Stimulated activated CD4-positive, alpha-beta T cell treated with anti-CD3 and anti-CD28 coated beads, Interleukin-2, amount 100 ng/mL, for 48 hours (primary cell): ENCODE data around the gene NIPAL1.

Experiments
- DNase-seq, 2 donors: peaks; one replicate each; pipeline ENCODE4 v3.0.0-alpha.2; 2020

NIPAL1 gene

DNA sequence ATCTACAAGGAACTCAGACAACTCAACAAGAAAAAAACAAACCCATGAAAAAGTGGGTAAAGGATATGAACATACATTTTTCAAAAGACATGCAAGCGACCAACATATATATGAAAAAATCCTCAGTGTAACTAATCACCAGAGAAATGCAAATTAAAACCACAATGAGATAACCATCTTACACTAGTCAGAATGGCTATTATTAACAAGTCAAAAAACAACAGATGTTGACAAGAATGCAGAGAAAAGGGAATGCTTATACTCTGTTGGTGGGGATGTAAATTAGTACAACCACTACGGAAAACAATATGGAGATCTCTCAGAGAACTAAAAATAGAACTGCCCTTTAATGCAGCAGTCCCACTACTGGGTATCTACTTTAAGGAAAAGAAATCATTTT, 12.1 kb downstream of the NIPAL1 start:
- no peak for DNase-seq

DNA sequence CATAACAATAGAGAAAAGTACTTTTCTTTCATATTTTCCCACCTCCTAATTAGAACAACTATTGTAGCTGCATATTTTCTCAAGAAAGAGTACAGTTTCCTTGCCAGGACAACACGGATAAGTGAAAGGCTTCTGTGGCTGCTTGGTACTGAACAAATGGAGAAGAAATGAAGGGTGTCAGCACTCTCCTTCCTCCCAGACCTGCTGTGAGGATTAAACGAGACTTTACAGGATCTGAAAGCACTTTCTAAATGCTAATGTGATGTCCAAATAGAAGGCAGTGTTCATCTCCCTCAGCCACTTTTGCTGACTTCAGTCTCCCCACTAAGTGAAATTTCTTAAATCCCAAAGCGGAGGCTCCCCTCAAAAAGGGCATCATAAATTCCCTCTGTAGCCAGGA, 13.9 kb downstream of the NIPAL1 start:
- no peak for DNase-seq

DNA sequence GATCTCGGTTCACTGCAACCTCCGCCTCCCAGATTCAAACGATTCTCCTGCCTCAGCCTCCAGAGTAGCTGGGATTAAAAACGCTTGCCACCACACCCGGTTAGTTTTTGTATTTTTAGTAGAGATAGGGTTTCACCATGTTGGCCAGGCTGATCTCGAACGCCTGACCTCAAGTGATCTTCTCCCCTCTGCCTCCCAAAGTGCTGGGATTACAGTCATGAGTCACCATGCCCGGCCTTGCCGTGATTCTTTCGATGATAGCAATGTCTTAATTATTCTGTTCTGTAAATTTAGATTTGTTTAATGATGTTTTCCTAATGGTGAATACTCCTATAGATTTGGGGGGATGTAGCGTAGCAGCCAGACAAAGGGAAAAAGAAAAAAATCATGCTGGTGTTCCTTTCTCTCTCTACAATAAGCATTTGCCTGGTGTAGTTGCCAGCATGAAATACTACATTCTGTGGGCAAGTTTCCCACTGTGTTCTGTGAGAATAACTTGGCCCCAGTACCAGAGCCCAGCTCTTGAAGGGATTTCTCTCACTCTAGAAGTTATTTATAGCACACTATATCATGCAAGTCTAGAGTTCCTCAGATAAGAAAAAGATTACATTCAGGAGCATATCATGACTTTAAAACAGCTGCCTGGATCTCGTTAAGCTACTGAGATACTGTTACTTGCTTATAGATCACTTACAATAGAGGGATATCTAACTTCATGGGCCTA, 15.4 kb downstream of the NIPAL1 start:
- DNase-seq: no peak

DNA sequence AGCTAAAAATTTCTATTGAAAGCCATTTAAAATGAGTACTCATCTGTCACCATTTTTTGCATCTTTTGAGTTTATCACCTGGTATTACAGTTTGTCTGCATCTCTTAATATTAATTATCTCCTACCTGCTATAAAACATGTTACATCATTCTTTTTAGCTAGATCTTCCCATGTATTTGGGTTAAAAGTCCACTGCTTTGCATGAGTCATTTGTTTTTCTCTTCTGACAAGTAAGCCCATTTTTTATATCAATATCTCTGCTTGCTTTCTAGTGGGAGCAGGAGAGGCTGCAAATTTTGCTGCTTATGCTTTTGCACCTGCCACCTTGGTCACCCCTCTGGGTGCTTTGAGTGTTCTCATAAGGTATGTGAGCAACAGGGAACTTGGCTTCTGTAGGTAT, 16.1 kb downstream of the NIPAL1 start:
- DNase-seq: no peak

DNA sequence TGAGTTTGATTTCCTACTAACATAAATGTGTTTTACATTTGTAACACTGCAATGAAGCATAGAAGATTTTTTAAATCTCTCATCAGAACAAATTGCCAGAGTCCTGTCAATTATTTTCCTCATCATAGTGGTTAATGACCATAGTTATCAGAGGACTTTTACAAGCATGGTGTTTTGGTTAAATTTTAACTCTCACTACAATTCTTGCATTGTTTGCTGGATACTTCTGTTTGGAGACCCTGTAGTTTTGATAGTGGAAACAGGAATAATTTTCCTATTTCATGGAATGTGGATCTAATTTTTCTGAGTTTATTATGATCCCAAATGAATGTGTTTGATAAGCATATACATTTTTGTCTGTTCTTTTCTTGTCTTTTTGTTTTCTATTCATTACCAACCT, 16.8 kb downstream of the NIPAL1 start:
- DNase-seq: no peak

DNA sequence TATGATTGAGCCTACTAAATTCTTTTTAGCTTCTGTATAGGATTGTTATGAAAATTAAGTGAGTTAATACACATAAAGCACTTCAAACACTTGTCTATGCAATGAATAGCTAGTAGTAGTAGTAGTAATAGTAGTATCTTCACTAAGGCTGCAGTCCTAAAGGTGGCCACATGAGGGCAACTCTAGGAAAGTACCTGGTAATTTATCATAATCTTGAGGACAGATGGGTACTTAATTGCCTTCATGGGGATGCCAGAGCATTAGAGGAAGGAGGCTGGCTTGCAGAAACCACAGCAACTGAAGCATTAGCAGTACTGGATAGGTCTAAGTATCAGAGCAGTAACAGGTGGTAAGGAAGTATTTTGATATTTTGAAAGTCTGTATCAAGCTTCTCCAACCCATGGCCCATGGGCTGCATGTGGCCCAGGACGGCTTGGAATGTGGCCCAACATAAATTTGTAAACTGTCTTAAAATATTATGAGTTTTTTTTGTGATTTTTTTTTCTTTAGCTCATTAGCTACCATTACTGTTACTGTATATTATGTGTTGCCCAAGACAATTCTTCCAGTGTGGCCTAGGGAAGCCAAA, 17.3 kb downstream of the NIPAL1 start:
- peak; percentile 50 to 55 for DNase-seq

DNA sequence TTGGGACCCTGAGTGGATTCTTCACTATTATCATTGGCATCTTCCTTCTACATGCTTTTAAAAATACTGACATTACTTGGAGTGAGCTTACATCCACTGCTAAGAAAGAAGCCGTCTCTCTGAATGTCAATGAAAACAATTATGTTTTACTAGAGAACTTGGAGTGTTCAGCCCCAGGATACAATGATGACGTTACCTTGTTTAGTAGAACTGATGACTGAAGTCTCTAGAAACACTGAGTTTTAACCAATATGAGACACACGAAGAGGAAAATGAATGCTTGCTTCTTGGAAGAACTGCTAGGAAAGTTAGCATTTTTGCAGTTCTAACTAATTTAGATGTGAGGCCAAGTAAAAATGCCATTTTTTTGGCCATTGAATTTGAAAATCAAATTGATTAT, 19.4 kb downstream of the NIPAL1 start:
- DNase-seq: no peak

DNA sequence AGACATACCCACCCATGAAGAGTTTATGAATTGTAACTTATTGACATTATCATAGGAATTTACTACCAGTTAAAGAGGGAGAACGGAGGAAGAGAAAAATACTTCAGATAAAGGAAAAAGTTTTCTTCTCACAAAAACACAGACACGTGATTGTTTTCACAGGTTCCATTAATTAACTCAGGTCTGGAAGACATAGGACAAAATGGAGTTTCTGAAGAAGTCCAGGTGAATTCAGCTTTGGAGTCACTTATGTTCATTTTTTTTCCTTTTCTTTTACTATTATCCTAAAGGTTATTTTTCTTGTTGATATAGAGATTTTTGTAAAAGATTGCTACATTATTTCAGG, 20.5 kb downstream of the NIPAL1 start:
- DNase-seq: no peak

DNA sequence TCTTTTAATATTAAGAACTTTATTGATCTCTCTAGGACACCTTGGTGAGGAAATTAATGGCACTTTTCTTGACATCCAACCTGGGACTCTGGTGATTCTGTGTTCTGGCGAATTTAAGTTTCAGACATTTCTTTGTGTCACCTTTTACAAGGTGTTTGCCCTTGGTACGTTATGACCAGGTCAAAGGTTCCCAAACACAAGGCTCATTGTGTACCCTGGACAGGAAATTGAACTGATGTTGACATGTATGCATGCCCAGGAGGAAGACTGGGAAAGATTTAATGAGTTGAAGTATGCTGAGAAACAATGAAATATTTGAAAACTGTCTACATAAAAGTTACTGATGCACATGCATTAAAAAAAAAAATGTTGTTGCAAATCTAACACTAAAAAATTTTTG, 22.1 kb downstream of the NIPAL1 start:
- no peak for DNase-seq

DNA sequence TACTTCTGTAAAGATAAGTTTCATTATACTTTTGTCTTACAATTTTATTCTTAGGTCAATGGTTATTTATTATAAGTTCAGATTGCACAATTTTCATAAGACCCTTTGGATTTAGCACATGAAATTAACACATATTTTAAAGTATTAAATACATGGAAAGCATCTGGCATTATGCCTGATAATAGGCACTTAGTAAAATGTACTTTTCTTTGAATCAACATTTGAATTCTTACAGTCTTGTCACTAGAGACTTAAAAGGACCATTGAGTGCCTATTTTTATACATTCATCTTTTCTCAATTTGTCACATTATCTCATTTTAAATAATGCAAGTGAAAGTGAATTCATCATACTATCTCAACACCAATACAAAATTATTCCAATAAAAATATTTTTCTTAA, 23.0 kb downstream of the NIPAL1 start:
- no peak for DNase-seq

DNA sequence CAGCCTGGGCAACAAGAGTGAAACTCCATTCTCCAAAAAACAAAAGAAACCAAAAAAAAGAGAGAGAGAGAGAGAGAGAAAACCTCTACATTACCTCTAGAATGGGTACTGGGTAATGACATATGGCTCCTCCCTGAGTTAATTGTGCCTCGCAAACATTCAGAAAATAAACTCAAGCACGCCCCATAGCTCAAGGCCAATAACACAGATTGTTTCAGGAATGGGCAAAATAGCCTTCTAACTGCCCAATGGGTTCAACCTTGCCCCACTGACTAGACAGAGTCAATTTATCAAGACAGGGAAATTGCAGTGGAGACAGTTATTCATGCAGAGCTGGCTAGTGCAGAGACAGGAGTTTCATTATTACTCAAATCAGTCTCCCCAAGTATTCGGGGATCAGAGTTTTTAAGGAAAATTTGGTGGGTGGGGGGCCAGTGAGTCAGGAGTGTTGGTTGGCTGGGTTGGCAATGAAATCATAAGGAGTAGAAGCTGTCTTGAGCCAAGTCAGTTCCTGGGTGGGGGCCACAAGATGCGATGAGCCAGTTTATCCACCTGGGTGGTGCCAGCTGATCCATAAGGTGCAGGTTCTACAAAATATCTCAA, 25.1 kb downstream of the NIPAL1 start:
- no peak for DNase-seq

DNA sequence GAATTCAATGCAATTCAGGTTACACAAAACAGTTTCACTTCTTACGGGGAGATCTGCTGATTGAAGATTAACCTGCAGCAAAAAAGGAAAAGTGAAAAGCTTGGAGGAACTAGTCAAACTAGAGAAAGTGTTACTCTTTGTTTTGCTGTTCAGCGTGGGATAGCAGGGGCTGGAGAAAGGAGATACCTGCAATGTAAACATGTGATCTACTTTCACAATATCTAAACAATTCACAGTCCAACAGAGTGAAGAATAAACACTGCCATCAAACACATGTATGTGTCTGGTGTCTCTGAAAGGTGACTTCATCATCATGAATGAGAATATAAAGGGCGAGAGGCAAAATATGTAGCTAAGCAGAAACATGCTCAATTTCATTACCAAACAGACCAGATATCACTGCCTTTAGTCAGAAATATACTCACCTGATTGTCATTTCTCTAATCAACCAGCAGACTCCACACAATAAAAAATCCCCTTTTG, 26.4 kb downstream of the NIPAL1 start:
- DNase-seq: no peak

DNA sequence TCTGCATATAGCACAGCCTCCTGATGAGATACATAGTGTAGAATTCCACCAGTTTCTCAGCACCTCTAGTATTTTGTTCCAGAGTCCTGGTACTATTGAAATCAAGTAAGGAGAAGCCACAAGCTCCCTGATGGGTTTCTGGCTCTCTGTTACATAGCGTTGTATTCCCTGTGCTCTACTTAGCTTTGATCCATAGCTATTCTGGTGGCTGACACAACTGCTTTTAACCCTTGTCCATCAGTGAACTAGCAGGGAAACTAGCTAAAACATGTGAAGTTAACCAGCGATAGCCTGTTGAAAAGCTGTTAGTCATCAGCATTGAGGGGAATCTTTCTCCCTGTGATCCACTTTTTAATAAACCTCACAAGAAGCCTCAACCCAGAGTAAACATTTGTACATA, 26.9 kb downstream of the NIPAL1 start:
- no peak for DNase-seq

DNA sequence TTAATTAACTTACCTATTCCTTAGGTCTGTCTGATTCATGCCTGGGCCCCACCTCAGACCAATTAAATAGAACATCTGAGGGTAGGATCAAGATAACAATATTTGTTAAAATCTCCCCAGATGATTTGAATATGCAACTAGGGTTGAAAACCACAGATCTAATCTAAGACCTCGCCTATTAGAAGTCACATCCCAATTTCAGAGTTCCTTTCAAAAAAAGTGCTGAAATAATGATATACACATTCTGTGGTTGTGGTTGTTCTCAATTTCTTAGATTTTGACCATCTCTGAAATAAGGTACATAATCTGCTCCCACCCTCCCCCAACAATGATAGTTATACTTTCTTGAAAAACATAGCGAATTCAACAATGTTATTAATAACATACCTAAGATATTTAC, 27.7 kb downstream of the NIPAL1 start:
- DNase-seq: no peak

DNA sequence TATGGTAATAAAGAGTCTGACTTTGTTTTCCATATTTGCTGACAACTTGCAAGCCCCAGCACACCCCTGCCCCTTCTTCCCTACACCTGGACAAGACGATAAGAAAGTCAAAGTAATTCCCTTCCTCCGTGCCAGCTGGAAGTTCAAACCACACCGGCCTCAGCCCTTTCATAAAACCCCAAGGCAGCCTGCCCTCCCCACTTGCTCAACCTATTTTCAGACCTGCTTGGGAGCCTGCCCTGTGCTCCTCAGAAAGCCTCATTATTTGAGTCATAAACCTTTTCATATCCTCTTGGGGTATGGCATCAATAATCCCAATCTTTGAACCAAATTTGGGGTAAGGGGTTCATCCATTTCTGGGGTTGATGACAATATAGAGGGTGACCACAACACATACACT, 29.5 kb downstream of the NIPAL1 start:
- no peak for DNase-seq

DNA sequence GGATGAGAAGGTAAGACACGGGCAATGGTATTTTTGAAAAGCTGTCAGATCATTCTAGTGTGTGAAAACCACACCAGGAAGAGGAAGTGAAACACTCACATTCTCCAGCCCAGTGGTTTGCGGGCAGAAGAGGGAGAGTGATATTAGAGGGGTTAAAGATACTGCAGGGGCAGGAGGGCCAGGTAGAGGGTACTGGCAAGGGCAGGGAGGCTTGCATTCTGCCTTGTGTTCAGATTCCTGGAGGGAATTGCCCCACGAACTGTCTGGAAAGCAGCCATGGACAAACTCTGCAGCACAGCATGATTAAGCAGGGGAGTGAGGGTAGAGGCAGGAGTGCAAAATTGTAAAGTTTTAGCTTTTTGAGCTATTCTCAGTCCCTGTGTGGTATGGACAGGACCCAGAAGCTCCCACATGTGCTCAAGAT, 30.9 kb downstream of the NIPAL1 start:
- peak; percentile 60 to 67 for DNase-seq

DNA sequence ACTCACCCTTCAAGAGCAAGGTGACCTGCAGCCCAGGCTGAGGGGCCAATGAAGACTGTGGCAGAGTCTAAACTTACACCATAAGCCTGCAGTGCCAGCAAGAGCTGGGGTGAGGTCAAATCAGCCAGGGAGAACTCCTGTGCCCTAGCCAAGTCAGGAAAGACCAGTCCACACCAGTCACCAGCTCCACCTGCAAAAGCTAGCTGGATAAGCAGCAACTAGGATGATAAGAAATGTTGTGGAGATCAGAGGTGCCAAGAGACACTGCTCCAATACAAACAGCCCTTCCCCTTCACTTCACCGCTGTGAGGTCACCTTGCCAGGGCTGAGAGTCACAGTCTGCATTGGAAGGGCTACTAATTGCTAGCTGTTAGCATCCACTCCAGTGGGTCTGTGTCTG, 31.3 kb downstream of the NIPAL1 start:
- no peak for DNase-seq

DNA sequence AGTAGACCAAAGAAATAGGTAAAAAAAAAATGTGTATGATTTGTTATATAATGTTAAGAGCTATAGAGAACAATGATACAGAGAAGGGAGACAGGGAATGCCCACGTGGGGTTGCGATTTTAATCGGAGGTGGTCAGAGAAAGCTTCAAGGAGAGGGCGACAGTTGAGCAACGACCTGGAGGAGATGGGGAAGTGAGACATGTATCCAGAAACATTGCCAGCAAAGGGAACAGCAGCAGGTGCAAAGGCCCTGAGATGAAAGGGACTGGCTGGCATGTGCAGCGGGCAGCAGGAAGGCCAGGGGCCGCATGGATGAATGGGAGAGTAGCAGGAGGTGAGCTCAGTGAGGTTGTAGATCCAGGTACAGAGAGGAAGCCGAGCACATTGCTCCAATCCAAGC, 32.9 kb downstream of the NIPAL1 start:
- DNase-seq: no peak

DNA sequence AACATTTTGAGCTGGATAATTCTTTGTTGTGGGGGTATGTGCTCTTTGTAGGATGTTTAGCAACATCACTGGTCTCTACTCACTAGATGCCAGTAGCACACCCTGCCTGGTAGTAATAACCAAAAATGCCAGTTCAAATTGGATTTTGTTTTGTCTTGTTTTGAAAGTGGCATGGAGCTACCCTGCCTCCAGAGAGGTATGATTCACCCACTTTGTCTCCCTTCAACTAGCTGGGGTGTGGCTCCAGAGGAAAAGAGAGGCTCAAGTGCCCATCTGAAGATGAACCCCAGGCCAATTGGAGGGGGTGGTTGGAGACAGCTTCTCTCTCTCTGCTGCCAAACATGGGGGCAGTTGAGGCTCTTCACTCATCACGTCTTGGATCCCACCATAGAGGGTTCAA, 34.5 kb downstream of the NIPAL1 start:
- no peak for DNase-seq

DNA sequence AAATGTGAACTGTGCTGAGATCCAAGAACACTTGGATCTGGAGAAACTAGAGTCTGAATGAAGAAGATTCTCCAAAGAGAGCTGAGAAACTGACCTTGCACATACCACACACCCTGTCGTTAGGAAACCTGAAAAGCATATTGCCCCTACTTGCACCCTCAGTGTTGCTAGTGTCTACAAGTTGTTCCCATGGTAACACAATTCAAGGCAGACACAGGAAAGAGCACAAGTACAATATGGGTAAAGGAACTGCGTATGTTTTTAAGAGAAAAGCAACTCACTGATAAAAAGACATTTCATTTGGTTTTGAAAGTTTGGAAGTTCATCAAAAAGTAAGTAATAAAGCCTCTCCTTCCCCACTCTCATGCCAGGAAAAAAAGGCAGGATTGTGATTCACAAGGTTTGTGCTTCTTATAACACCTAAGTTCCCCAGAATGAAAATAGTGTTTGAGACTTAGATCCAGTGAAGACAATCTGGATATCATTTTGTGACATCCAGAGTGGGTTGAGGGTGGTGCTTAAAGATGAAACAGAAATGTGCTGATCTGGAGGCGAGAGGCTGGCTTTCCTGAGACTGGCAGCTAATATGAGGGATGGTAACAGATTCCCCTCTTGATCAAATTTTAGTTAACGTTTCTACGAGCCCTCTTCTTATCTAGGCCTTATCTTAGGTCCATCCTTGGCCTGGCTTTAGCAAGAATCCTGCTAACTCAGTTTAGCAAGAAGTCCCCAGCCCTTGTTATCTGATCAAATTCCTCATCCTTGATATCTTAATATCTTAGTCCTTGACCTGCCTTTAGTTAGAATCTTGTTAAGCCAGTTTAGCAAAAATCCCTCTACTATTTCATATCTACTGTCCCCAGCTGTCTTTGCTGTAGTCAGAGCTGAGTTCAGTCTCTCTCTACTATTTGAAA, 42.3 kb downstream of the NIPAL1 start:
- no peak for DNase-seq

DNA sequence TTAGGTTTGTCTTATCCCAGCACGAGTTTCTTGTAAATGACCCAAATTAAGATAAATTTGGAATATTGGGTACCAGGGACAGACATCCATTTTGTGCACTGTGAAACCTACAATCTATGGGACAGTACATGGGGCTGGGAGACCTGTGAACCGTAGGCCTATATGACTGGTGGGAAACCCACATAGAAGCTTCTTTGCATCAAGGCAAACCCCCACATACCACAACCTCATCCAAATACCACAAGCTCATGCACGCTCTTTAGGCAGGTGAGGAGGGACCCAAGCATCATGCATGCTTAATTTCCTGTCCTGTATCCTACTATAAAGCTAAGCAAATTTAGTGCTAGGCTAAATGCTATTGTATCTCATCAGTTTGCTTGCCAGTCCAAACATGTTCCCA, 47.8 kb downstream of the NIPAL1 start:
- DNase-seq: no peak

DNA sequence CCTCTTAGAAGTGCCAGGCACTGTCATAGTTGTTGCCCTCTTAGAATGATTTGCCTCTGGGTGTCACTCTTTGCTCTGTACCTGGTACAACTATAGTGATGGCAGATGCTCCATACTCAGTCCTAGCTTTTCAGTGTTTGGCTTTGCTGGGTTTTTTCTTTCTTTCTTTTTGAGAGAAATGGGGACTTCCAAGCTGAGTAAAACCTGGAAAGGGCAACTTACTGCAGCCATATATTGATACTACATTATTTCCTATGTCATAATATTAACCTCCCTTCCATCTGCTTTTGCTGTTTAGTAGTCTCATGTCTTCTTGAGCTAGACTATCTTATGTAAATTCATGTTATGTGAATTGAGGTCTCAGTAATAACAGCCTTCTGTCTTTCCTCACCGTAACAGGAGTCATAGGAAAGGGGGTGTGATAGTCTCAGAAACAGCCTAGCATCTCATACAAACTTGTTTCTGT, 49.0 kb downstream of the NIPAL1 start:
- DNase-seq: no peak

DNA sequence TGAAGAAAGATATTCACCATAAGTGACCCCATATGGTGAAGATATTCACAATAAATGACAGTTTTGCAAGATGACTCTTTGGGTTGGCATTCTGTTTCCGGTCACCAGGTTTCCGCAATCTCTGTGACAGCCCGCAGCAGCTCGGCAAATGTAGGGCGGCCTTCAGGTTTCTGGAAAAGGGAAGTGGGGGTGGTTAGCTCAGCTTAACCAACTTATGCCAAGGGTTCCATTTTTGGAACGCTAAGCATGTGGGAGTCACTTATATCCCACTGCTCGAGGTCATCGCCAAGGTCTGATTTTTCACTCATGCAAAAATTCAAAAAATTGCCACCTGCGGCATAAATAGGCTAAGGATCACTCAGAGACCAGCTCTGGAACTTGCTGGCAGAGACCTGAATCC, 51.0 kb downstream of the NIPAL1 start:
- DNase-seq: no peak
